MCF 10A (cell line): ENCODE results near the gene TTLL13. TPM values are rescaled to one million over a fixed set of nuclear protein-coding genes. Genes with fewer than 3 reads are reported as not detected.

Experiments used
- BruUV-seq: library from RNA; stranded (reverse); fragments of 400-500 nt; replicated peaks from 2 replicates; lab custom pipeline; 2021; lab: Mats Ljungman, UMichigan
- CTCF ChIA-PET: fragments of 300-600 bp; sonication (Branson Sonifier 250); formaldehyde crosslinking; extraction: SDS; loops from one replicate; lab custom pipeline; 2021; ENCODE audit warnings: antibody characterized with exemption, inconsistent platforms; lab: Yijun Ruan, JAX
- POLR2A ChIA-PET: fragments of 300-600, 350-650 bp; sonication (Branson Sonifier 250); formaldehyde crosslinking; extraction: SDS; loops from one replicate; lab custom pipeline; 2020; ENCODE audit warnings: antibody characterized with exemption, inconsistent platforms; lab: Yijun Ruan, JAX
- DNase-seq: peaks from one replicate; pipeline ENCODE4 v3.0.0-alpha.2; 2018; ENCODE audit not compliant: unreplicated experiment
- H3K27ac Mint-ChIP-seq: one replicate; pipeline ENCODE4 v1.8.0; 2022; ENCODE audit warnings: mild to moderate bottlenecking, low read depth, mixed read lengths; ENCODE audit not compliant: unreplicated experiment
- H3K27me3 Mint-ChIP-seq: one replicate; pipeline ENCODE4 v1.8.0; 2022; ENCODE audit warnings: mixed read lengths; ENCODE audit not compliant: insufficient read depth, unreplicated experiment
- H3K36me3 Mint-ChIP-seq: one replicate; pipeline ENCODE4 v1.8.0; 2022; ENCODE audit warnings: mild to moderate bottlenecking, moderate library complexity, mixed read lengths; ENCODE audit not compliant: insufficient read depth, unreplicated experiment
- H3K4me1 Mint-ChIP-seq: one replicate; pipeline ENCODE4 v1.8.0; 2022; ENCODE audit warnings: mixed read lengths; ENCODE audit not compliant: insufficient read depth, unreplicated experiment
- H3K4me3 Mint-ChIP-seq: one replicate; pipeline ENCODE4 v1.8.0; 2022; ENCODE audit warnings: mild to moderate bottlenecking, moderate library complexity, mixed read lengths; ENCODE audit not compliant: unreplicated experiment
- H3K9me3 Mint-ChIP-seq: one replicate; pipeline ENCODE4 v1.8.0; 2022; ENCODE audit warnings: mixed read lengths; ENCODE audit not compliant: unreplicated experiment
- intact Hi-C: fragments of 100-400 bp; cut with micrococcal nuclease; formaldehyde crosslinking; loops from 2 replicates; pipeline ENCODE4 v1.14.1; 2022
- total RNA-seq: library from RNA; stranded (reverse); gene quantifications from 2 replicates; pipeline ENCODE4 v1.2.3, GENCODE V29; 2022
- TF ChIP-seq, protein P1 (sequence below): fragments of 200-600 bp; IDR thresholded peaks from one replicate; pipeline ENCODE4 v1.8.0; 2022; ENCODE audit warnings: antibody characterized with exemption, mild to moderate bottlenecking; ENCODE audit not compliant: unreplicated experiment

Gene TTLL13
- total RNA-seq, 1 experiment from 2014 or later, result not detected

DNA sequence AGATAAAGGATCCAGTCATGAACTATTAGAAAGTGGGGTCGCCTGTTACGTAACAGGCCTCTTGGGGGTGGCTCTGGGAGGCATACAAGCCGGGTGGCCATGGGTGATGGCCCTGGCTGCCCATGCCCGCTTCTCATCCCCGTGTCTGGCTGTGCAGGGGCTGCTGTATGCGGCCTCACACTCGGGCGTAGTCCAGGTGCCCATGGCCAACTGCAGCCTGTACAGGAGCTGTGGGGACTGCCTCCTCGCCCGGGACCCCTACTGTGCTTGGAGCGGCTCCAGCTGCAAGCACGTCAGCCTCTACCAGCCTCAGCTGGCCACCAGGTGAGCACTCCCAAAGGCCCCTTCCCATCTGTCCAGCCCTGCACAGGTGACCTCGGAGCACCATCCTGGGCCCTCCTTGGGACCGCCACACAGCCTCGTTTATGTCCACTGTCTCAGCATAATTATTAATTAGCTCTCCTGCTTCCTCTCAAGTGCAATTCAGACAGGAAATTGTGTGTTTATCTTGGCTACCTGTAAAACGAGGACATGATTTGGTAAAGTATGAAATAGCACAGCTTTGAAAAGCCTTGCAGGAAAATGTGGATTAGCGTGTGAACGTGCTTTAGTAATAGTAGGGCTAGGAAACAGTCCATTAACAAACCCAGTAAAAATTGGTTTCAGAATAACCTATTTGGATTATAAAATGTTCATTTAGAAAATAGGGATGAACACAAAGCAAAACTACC, 23.7 kb upstream of the TTLL13 start:
- Mint-ChIP-seq H3K27me3 (no peaks in the 10 kb centered on the region), H3K4me3 (no peak overlapping the region), H3K27ac (no peak overlapping the region), H3K4me1 (no peaks in the 10 kb centered on the region), H3K9me3 (no peaks in the 10 kb centered on the region), H3K36me3 (peaks cover 88% of the 10 kb centered on the region)
- intact Hi-C loops, result no loop called here
- ChIA-PET CTCF (interaction anchor here (0.6 to 0.7 kb wide), 2 partner anchors 82 to 351 kb away, joined by 3 read pairs; no protein-coding TSS in a partner anchor), POLR2A (interaction anchor here (0.6 to 0.9 kb wide), 2 partner anchors 82 to 1150 kb away, joined by 3 to 4 read pairs; no protein-coding TSS in a partner anchor)
- no TSS peak for BruUV-seq
- TF ChIP-seq, protein P1, sequence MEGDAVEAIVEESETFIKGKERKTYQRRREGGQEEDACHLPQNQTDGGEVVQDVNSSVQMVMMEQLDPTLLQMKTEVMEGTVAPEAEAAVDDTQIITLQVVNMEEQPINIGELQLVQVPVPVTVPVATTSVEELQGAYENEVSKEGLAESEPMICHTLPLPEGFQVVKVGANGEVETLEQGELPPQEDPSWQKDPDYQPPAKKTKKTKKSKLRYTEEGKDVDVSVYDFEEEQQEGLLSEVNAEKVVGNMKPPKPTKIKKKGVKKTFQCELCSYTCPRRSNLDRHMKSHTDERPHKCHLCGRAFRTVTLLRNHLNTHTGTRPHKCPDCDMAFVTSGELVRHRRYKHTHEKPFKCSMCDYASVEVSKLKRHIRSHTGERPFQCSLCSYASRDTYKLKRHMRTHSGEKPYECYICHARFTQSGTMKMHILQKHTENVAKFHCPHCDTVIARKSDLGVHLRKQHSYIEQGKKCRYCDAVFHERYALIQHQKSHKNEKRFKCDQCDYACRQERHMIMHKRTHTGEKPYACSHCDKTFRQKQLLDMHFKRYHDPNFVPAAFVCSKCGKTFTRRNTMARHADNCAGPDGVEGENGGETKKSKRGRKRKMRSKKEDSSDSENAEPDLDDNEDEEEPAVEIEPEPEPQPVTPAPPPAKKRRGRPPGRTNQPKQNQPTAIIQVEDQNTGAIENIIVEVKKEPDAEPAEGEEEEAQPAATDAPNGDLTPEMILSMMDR, result no peak
- no peak for DNase-seq

DNA sequence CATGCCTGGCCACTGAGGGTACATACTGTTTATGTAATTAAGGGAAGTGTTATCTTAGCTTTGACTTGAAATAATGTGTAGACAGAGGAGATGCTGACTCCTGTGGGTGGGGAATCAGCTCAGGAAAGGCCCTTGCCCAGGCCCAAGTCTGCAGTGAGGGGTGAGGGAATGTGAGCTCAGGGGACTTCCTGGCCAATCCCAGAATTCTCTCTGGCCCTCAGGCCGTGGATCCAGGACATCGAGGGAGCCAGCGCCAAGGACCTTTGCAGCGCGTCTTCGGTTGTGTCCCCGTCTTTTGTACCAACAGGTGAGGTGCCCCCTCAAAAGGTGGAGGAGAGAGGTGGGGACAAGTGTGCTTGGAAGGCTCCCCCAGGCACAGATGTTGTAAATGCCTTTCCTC, 22.0 kb upstream of the TTLL13 start:
- TF ChIP-seq, protein P1, result no peak
- Mint-ChIP-seq H3K9me3 (no peaks in the 10 kb centered on the region), H3K27me3 (no peaks in the 10 kb centered on the region), H3K4me1 (peaks cover 6% of the 10 kb centered on the region), H3K27ac (no peak overlapping the region), H3K4me3 (no peak overlapping the region), H3K36me3 (peaks cover 83% of the 10 kb centered on the region)
- ChIA-PET CTCF (interaction anchor here (0.8 kb wide), 1 partner anchor 90 kb away, joined by 3 read pairs; no protein-coding TSS in a partner anchor), POLR2A (interaction anchor here (0.9 kb wide), 1 partner anchor 17 kb away, joined by 3 read pairs; no protein-coding TSS in a partner anchor)
- no TSS peak for BruUV-seq
- intact Hi-C loops, result no loop called here
- DNase-seq, result no peak

DNA sequence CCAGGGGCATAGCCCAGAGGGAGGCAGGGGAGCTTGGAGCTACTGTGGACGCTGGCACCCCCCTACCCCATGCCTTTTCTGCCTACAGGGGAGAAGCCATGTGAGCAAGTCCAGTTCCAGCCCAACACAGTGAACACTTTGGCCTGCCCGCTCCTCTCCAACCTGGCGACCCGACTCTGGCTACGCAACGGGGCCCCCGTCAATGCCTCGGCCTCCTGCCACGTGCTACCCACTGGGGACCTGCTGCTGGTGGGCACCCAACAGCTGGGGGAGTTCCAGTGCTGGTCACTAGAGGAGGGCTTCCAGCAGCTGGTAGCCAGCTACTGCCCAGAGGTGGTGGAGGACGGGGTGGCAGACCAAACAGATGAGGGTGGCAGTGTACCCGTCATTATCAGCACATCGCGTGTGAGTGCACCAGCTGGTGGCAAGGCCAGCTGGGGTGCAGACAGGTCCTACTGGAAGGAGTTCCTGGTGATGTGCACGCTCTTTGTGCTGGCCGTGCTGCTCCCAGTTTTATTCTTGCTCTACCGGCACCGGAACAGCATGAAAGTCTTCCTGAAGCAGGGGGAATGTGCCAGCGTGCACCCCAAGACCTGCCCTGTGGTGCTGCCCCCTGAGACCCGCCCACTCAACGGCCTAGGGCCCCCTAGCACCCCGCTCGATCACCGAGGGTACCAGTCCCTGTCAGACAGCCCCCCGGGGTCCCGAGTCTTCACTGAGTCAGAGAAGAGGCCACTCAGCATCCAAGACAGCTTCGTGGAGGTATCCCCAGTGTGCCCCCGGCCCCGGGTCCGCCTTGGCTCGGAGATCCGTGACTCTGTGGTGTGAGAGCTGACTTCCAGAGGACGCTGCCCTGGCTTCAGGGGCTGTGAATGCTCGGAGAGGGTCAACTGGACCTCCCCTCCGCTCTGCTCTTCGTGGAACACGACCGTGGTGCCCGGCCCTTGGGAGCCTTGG, 21.3 kb upstream of the TTLL13 start:
- peaks cover 75% of the 10 kb centered on the region for H3K36me3 Mint-ChIP-seq
- CTCF ChIA-PET, result interaction anchor here (0.8 to 1.0 kb wide), 2 partner anchors 85 to 91 kb away, joined by 3 to 4 read pairs; no protein-coding TSS in a partner anchor
- BruUV-seq, result no TSS peak
- H3K4me1 Mint-ChIP-seq, result peaks cover 10% of the 10 kb centered on the region
- intact Hi-C loops, result no loop called here
- POLR2A ChIA-PET, result interaction anchor here (0.6 to 1.3 kb wide), 3 partner anchors 11 to 22 kb away, joined by 3 read pairs; no protein-coding TSS in a partner anchor
- H3K4me3 Mint-ChIP-seq, result no peak overlapping the region
- no peaks in the 10 kb centered on the region for H3K9me3 Mint-ChIP-seq
- no peak overlapping the region for H3K27ac Mint-ChIP-seq
- TF ChIP-seq, protein P1, result no peak
- no peaks in the 10 kb centered on the region for H3K27me3 Mint-ChIP-seq
- DNase-seq, result no peak
